Measurements from ENCODE around the gene PFKM. TPM values are rescaled to one million over a fixed set of nuclear protein-coding genes. Genes with fewer than 3 reads are reported as not detected.
A peak's percentile ranks its signal among the peaks of the same experiment; 100 is the strongest.

PFKM gene
- total and polyA plus RNA-seq, 11 donors: 160 to 901 (median 474) TPM

DNA sequence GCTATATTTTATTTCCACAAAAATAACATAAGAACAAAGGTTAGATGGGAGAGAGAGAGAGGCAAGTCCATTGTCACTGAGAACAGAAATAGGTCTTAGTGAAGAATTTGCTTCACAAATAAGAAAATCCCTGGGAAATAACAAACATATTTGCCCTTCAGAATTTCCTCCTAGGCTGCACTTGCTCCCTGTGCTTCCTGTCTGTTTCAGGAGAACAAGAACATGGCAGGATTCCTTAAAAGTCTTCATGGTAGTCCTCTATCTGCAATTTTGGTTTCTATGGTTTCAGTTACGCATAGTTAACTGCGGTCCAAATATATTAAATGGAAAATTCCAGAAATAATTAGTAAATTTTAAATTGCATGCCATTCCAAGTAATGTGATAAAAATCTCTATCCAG, 47.4 kb upstream of the PFKM start:
- no peak overlapping the region for H3K4me3 ChIP-seq
- WGBS, 4 donors: 92 to 99% (median 97%) methylated on average over 2 of the region's 2 CpGs
- no peaks in the 10 kb centered on the region for H3K27me3 ChIP-seq
- intact Hi-C loops (cut with DNase I): no loop called here
- TF ChIP-seq POLR2A (IDR thresholded peaks at IDR 0.05) (no peak), CTCF (IDR thresholded peaks at IDR 0.05) (no peak)
- peaks cover 3 to 88% (median 75%) of the 10 kb centered on the region in 9 donors for H3K36me3 ChIP-seq
- peaks cover 0 to 7% (median 0%) of the 10 kb centered on the region in 12 donors for H3K4me1 ChIP-seq
- no peaks in the 10 kb centered on the region for H3K9me3 ChIP-seq
- H3K27ac ChIP-seq: no peak overlapping the region
- ATAC-seq (no peak), DNase-seq (no peak)

- Histone ChIP-seq H3K4me3 (no peak overlapping the region), H3K27me3 (no peaks in the 10 kb centered on the region), H3K27ac (no peak overlapping the region), H3K36me3 (peaks cover 3 to 84% (median 70%) of the 10 kb centered on the region in 9 donors), H3K9me3 (no peaks in the 10 kb centered on the region), H3K4me1 (peaks cover 0 to 7% (median 0%) of the 10 kb centered on the region in 12 donors)
- DNase-seq: no peak
- intact Hi-C loops (cut with DNase I): no loop called here
- no peak for TF ChIP-seq POLR2A (IDR thresholded peaks at IDR 0.05)
- no peak for TF ChIP-seq CTCF (IDR thresholded peaks at IDR 0.05)
- ATAC-seq: no peak
- WGBS, 4 donors: 95 to 100% (median 98%) methylated on average over 3 of the region's 3 CpGs
Measured at GRCh38 chr12:48072266-48072665, 46.9 kb upstream of the PFKM start.

GRCh38 chr12:48074266-48074665, 44.9 kb upstream of the PFKM start:
- Histone ChIP-seq H3K36me3 (peaks cover 3 to 76% (median 66%) of the 10 kb centered on the region in 9 donors), H3K27ac (no peak overlapping the region), H3K27me3 (no peaks in the 10 kb centered on the region), H3K9me3 (peaks cover 0 to 6% (median 0%) of the 10 kb centered on the region in 12 donors), H3K4me1 (peaks cover 0 to 7% (median 0%) of the 10 kb centered on the region in 12 donors), H3K4me3 (no peak overlapping the region)
- TF ChIP-seq POLR2A (IDR thresholded peaks at IDR 0.05) (no peak), CTCF (IDR thresholded peaks at IDR 0.05) (no peak)
- intact Hi-C loops (cut with DNase I): no loop called here
- WGBS, 4 donors: 86 to 96% (median 91%) methylated on average over 1 of the region's 1 CpG
- ATAC-seq (no peak), DNase-seq (no peak)

- peak; percentile 26 to 83 (median 65) for ATAC-seq
- 35 to 53% (median 42%) methylated on average over 1 of the region's 1 CpG for WGBS, 4 donors
- Histone ChIP-seq H3K36me3 (peaks cover 3 to 76% (median 66%) of the 10 kb centered on the region in 9 donors), H3K9me3 (peaks cover 0 to 6% (median 0%) of the 10 kb centered on the region in 12 donors), H3K4me1 (peaks cover 0 to 7% (median 0%) of the 10 kb centered on the region in 12 donors), H3K4me3 (no peak overlapping the region), H3K27ac (no peak overlapping the region), H3K27me3 (no peaks in the 10 kb centered on the region)
- no peak for DNase-seq
- intact Hi-C loops (cut with DNase I): no loop called here
- TF ChIP-seq CTCF (IDR thresholded peaks at IDR 0.05) (no peak), POLR2A (IDR thresholded peaks at IDR 0.05) (no peak)
Measured at GRCh38 chr12:48075832-48076231, 43.3 kb upstream of the PFKM start.
